Stimulated activated CD8-positive, alpha-beta memory T cell treated with anti-CD3 and anti-CD28 coated beads, Interleukin-12 subunit alpha, Interleukin-12 subunit beta, amount 100 ng/mL, for 4 hours (primary cell): ENCODE results near the gene RASA1.
A peak's percentile ranks its signal among the peaks of the same experiment; 100 is the strongest.
"Not testable (repeated sequence)": the region's sequence is repeated elsewhere in the genome, so short reads cannot be mapped to it uniquely, and the experiment has no call there.

Experiments
- DNase-seq: peaks from one replicate; pipeline ENCODE4 v3.0.0-alpha.2; 2020; ENCODE audit warnings: low read depth

Gene RASA1

DNA sequence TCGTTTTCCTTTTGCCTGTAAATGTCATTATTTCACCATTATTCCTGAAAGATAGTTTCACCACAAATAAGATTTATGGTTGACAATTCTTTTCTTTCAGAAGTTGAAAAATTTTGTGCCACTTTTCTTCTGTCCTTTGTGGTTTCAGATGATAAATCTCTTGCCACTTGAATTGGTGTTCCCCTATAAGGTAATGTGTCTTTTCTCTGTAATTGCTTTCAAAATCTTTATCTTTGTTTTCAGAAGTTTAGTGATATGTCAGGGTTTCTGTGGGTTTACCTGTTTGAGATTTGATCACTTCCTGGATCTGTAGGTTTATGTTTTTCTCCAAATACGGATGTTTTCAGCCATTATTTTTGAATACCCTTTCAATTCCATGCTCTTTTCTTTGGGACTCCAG is 14.6 kb downstream of the RASA1 start:
- no peak for DNase-seq

DNA sequence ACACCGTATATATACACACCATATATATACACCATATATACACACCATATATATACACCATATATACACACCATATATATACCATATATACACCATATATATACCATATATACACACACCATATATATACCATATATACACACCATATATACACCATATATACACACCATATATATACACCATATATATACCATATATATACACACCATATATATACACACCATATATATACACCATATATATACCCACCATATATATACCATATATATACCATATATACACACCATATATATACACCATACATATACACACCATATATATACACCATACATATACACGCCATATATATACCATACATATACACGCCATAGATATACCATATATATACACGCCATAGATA is 19.6 kb downstream of the RASA1 start:
- DNase-seq, result not testable (repeated sequence)

DNA sequence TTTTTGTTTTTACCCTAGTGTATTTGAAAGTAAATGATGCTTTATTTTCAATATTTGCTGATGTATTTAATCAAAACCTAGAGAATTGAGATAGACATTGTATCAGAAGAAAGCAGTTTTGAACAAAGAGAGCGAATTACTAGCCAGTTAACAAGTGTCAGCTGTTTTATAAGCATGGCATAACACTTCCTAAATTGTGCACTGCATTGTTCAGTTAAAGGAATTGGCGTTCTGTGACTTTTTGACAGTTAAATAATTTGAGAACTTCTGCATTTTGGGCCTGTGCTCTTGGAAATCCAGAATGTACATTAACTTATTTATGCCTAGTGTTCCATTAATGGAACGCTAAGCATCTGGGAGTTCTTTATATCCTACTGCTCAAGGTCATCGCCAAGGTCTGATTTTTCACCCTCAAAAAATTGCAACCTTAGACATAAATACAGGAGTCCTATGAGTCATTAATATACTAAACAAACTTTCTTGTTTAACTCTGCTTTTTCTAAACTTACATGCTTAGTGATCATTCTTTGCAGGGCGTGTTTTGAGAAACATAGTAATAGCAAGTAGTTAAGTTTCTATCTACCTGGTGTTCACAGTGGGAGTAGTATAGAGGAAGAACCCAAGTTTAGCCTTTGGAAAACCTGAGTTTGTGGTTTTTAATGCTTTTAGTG is 31.1 kb downstream of the RASA1 start:
- DNase-seq, result no peak

DNA sequence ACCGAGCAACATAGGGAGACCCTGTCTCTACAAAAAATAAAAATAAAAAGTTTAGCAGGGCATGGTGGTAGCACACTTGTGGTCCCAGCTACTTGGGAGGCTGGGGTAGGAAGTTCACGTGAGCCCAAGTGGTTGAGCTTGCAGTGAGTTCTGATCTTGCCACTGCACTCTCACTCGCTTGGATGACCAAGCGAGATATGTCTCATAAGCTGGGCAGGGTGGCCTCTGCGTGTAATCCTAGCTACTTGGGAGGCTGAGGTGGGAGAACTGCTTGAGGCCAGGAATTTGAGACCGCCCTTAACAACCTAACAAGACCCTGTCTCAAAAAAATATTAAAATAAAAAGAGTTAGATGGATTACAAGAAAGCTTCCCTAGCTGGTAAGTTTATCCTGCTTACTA is 32.5 kb downstream of the RASA1 start:
- DNase-seq, result no peak

DNA sequence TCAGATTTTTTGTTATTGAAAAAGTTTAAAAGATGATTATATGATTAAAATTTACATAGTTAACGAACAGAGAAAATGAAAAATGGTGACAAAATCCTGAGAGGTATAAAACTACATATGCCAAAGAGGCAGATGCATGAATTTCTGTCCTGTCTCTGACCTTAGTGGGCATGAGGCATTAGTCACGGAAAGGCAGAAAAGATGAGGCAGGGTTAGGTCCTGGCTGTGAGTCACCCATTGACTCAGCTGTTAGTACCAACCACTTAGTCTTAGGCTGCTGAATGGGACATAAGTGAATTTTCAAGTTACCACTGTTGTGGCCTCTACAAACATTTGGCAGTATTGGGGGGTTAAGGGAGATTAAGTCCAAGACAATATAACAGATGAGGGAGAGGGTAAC is 33.1 kb downstream of the RASA1 start:
- peak; percentile 25 for DNase-seq

DNA sequence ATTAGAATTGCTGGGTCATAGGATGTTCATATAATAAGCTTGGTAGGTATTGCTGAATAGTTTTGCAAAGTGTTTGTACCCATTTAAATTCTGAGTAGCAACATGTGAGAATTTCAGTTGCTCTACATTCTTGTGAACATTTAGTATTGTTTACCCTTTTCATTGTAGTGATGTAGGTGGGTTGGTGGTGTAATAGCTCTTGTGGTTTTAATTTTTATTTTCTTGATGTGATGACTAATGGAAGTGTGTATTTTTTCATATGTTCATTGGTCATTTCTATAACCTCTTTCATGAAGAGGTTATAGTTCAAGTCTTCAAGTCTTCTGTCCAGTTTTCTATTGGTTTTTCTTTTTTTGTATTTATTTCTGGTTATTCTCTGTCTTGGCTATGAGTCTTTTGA is 34.4 kb downstream of the RASA1 start:
- no peak for DNase-seq

DNA sequence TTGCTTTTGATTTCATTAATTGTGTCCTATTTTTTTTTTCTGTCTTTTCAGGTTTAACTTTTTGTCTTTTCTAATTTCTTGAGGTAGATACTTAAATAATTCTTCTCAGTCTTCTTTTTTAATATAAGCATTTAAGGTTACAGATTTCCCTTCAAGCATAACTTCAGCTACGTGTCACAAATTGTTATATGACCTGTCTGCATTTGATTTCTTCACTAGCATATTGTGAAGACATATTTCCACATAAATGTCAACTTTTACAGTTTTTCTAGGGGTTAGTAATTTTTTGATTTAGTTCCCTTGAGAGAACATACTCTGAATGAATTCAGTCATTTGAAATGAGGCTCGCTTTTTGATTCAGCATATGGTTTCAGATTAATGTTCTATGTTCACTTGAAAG is 35.6 kb downstream of the RASA1 start:
- no peak for DNase-seq

DNA sequence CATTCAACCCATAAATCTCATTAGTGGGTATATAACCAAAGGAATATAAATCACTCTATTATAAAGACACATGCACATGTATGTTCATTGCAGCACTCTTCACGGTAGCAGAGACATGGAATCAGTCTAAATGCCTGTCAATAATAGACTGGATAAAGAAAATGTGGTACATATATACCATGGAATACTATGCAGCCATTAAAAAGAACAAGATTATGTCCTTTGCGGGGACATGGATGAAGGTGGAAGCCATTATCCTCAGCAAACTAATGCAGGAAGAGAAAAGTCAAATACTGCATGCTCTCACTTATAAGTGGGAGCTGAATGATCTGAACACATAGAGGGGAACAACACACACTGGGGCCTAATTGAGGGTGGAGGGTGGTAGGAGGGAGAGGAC is 38.4 kb downstream of the RASA1 start:
- not testable (repeated sequence) for DNase-seq

DNA sequence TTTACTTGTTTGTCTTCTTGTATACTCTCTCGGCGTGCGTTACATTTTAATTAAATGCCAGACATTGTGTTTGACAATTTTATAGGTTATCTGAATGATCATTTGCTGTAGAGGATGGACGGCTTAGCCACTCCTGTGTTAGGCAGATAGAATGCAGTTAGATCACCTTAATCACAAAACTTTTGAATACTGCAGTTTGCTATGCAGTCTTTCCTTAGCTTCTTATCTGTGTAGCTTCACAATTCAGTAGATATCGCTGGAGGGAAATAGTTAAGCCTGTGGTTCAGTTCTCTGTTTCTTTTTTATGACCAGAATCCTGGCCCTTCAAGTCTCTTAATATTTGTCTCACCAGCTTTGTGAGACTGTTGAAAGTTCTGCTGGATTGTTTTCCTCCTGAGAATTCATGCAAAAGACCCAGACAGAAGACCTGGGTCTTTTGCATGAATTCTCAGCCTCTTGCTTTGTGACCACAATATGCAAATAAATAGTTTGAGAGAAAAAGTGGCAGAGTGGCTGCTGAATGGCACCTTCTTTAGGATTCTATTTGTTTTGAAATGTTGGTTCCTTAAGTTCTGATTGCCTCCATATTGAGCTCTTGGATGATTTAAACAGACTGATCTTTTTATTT is 40.2 kb downstream of the RASA1 start:
- DNase-seq, result no peak

DNA sequence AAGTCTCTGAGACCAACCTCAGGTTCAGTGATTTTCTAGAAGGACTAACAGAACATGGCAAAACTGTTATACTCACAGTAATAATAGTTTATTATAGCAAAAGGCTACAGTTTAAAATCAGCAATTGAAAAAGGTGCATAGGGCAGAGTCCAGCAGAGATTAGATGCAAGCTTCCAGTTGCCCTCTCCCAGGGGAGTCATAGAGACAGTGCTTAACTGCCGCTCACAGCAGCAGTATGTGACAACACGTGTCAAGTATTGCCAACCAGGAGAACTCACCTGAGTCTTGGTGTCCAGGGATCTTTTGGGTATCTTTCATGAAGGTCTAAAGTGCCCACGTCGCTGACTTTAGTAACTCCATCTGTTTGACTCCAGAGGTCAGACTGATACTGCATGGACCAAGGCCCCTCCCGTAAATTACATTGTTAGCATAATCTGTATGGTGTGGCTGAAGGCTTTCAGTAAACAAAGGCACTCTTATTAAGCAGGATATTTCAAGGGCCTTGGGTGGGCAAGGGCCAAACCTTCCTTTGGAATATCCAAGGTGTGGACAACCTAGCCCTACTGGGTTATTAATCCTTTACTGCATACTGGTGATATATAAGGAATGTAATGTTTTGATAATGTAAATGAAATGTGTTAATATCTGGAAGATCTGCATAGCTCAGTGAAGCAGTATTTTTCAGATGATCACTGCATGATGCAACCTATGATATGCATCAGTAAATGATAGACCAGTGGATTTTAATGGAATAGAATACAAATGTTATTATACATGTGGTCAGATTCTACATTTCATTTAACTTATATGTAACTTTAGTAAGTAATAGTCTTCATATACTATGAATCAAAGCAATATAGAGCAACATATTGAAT is 44.0 kb downstream of the RASA1 start:
- no peak for DNase-seq

DNA sequence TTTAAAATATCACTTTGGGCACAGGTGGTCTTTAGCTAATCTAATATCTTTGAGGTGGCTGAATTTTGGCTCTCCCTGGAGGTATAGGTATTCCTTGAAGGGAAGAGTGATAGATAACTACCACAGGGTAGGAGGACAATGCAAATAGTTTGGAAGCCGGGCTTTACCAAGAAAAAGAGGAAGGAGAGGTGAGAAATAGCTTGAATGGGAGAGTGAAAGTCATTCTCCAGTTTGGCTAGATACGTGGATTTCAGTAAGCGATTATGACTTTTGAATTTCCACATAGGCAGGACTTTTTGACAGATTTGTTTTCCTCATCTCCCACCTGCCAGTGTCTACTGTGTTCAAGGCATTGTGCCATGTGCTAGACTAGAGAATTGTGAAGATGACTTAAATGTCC is 45.5 kb downstream of the RASA1 start:
- DNase-seq, result no peak

DNA sequence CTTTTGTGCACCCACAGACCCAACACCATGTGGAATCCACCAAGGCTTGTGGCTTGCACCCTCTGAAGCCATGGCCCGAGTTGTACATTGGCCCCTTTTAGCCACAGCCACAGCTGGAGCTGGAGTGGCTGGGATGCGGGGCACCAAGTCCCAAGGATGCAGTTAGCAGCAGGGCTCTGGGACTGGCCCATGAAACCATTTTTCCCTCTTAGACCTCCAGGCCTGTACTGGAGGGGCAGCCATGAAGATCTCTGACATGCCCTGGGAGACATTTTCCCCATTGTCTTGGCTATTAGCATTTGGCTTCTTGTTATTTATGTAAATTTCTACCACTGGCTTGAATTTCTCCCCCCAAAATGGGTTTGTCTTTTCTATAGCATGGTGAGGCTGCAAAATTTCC is 51.8 kb downstream of the RASA1 start:
- no peak for DNase-seq

DNA sequence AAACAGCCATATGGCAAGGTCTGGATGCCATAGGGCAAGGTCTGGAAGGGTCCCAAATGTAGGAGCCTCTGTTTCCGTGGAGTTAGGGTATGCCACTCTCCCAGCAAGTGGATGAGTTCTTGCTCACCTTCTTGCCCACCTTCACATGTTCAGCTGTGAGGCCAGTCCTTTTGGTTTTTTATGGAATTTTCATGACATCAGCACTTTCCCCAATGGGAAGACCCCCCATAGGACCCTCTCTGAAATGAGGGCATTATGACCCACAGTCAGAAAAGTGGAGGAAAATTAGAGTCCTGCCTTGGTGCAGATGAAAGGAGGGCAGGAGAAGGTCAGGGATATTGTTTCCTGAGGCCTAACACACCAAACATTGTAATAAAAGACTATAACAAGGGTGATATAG is 53.9 kb downstream of the RASA1 start:
- DNase-seq, result no peak

DNA sequence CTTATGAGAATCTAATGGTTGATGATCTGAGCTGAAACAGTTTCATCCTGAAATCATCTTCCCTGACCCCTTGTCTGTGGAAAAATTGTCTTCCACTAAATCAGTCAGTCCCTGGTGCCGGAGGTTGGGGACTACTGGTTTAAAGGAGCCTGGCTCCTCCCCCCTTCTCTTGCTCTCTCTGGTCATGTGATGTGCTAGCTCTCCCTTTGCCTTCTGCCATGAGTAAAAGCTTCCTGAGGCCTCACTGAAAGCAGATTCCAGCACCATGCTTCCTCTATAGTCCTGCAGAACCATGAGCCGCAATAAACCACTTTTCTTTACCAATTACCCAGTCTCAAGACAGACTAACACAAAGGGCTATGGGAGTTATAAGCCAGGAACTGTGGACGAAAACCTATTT is 54.7 kb downstream of the RASA1 start:
- DNase-seq, result no peak

DNA sequence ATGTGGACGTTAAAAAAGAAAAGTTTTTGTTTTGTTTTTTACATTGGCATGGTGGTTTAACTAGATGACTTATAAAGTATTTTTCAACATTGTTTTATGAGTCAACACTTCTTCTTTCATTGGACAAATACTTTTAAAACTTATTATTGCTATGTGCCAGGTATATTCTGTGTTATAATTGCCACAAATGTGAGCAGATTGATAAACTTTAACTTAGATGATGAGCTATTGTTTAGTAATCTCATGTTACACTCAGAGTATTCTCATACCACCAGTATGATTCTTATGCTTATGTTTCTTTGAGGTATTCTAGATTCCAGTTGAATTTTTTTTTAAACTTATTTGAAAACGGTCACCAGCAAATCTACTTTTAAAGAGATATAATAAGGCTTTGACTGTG is 60.3 kb downstream of the RASA1 start:
- DNase-seq, result no peak

DNA sequence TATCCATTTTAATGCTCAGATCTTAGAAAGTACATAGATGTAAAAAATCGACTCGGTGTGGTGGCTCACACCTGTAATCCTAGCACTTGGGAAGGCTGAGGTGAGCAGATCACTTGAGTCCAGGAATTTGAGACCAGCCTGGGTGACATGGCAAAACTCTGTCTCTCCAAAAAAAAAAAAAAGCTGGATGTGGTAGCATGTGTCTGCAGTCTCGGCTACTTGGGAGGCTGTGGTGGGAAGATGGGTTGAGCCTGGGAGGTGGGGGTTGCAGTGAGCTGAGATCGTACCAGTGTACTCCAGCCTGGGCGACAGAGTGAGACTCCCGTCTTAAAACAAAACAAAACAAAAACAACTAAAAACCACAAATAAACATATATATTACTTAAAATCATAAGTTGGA is 61.4 kb downstream of the RASA1 start:
- DNase-seq, result no peak

DNA sequence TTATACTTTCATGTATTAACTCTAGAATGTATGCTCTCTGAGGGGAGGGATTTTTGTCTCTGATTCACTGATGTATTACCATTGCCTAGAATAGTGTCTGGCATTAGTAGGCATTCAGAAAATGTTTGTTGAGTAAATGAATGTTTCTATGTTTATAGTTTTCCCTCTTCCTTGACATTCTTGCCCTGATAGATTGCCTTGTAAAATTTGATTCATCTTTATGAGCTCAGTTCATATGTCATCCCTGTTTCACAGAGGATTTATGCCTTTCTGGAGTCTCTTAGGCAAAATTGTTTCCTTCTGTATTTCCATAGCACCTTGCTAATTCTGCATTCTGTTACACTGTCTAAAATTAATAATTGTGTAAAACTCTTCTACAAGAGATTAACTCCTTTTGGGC is 72.3 kb downstream of the RASA1 start:
- no peak for DNase-seq

DNA sequence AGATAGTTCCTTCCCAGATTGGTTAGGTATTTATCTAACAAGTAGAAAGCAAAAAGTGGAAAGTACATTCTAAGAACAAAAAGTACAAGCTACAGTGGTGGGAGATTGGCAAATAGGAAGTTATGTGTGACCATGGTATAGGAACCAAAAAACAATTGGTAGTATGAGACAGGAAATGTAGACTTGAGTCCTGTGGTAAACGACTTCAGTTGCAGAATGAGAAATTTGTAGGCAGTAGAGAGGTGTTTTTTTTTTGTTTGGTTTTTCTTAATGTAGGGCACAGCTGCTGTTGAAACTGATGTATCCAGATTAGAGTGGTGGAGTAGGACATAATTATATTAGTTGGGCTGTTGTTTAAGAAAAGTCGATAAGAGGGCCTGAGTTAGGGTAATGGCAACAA is 73.0 kb downstream of the RASA1 start:
- DNase-seq, result no peak

DNA sequence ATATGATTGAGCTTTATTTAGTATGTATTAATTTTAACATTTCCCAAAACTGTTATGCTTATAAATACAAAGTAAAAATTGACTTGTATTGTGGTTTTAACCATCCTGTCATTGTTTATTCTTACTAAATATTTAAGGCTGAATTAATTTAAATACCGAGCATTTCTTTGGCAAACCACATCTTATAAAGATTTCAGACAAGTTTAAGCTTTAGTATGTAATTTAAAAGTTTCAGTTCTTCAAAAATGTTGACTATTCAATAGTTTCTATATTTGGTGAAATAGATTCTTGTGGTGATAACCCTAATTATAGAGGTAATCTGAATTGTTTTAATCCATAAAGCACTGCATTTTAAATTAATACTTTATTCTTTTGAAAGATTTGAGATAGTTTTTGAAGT is 79.6 kb downstream of the RASA1 start:
- DNase-seq, result no peak

DNA sequence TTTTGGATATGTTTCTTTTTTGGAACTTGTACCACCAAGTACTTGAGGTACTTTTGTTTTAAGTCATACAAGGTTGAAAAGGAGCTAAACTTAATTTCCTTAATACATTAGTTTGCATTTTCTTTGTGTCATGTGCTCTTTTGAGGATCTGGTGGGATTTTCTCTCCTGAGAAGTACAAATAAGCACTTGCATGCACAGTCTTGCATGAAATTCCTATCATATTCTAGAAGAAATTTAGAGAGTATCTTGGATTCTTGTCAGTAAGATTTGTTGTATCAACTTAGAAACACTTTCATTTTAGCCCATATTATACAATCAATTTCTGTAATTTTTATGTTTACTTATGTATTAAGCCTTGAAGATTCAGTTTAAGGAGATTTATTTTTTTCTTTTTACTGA is 80.2 kb downstream of the RASA1 start:
- no peak for DNase-seq

DNA sequence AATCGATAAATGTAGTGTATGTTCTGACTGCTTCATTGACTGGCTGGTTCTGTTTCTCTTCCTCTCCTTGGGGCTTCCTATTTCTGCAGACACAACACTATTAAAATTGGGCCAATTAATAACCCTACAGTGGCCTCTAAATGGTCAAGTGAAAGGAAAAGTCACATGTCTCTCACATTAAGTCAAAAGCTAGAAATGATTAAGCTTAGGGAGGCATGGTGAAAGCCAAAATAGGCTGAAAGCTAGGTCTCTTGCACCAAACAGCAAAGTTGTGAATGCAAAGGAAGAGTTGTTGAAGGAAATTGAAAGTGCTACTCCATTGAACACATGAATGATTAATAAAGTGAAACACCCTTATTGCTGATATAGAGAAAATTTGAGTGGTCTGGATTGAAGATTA is 86.8 kb downstream of the RASA1 start:
- no peak for DNase-seq

DNA sequence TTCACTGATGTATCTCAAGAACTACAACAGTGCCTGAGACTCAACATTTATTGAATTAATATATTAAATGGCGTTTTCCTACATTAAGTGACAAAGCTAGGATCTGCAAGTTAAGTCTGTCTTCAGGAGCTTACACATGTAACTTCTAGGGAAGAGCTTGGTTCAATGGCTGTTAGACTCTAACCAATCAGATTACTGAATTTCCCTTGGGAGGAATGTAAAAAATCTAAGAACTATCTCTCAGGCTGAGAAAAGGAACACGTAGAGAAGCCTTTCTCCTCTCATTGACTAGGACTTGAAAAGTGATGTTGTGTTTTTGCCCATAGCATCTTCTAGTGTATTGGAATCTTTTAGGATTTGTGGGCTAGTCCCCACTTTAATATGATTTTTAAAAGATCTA is 91.4 kb downstream of the RASA1 start:
- no peak for DNase-seq

DNA sequence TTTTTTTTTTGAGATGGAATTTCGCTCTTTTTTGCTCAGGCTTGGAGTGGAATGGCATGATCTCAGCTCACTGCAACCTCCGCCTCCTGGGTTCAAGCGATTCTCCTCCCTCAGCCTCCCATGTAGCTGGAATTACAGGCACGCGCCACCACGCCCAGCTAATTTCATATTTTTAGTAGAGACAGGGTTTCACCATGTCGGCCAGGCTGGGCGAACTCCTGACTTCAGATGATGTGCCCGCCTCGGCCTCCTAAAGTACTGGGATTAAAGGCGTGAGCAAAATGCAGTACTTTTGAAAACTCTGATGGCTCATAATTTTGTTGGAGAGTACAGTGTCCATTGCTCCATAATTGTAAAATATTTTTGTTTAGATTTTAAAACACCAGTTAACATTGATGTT is 92.4 kb downstream of the RASA1 start:
- DNase-seq, result no peak
